ENCODE data around the gene CEP63.

CEP63 gene

DNA sequence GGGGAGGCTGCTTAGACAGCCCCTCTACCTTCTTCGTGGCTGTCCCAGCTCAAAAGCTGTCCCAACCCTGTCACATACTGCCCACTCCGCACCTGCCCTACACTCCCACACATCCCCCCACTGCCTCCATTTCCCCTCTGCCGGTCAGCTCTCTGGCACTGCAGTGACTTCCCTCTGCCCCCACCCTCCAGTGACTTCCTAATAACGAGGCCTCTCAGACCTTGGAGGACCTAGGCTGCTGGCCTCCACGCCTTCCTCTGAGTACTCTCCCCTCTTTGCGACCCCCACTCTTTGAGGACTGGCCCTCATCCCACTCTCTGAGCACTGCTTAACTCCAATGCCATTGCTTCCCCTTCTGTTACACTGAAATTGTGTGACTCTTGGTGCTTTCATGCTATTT lies 119.7 kb downstream of the CEP63 start:
- FAIRE-seq, result no peak
- no peak for DNase-seq (ENCODE audit: insufficient read length)

DNA sequence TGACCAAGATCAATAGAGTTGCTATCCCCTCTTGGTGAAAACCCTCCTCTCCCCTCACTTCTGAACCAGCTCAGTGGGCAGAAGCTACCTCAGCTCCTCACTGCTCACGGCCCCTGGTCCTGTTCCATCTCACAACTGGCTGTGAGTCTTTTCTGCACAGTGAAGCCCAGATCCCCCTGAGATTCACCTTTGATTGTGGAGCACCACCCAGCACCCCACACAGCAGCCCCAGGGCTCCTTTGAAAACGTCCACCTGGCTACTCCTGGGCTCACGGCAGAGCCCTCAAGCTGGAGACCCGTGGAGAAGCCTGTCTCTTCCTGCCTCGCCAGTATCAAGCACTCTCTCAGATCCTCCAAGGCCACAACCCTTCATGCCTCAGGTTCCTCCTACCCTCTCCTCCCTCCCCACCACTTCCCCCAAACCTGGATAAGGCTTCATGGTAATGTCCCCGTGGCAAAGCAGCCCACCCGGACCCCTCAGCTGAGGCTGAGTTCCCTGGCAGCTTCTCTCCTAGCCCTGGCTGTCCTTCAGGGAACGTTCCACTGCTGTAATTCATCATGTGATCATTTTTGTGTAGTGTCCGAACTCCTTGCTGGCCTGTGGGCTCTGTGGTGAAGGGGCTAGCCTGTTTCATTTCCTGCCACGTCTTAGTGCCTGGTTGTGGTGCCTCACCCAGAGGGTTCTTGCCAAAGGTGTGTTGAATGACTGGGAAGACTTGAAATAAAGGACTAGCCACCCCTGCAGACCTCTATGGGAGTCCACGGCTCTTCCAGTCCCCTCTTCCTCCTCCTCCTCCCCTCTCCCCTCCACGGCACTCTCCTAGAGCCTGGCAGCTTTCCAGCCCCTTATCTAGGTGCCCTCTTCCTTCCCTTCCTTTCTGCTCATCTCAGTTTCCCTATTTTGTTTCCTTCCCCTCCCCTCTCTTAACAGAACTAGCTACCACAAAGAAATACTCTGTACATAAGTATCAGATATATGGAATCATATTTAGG lies 120.5 kb downstream of the CEP63 start:
- FAIRE-seq, result no peak
- TF ChIP-seq POLR2A (IDR thresholded peaks at IDR 0.05; ENCODE audit: low read depth, low read length), result no peak
- TF ChIP-seq POLR2AphosphoS5 (IDR thresholded peaks at IDR 0.05; ENCODE audit: low read depth, low read length), result no peak
- no peak for TF ChIP-seq TAF1 (IDR thresholded peaks at IDR 0.05; ENCODE audit: borderline replicate concordance, low read depth, low read length)
- DNase-seq (ENCODE audit: insufficient read length), result no peak

More for the DNA sequence above, 119.7 kb downstream of the CEP63 start:
- no peak for TF ChIP-seq TAF1 (IDR thresholded peaks at IDR 0.05; ENCODE audit: borderline replicate concordance, low read depth, low read length)
- no peak for TF ChIP-seq POLR2AphosphoS5 (IDR thresholded peaks at IDR 0.05; ENCODE audit: low read depth, low read length)
- TF ChIP-seq POLR2A (IDR thresholded peaks at IDR 0.05; ENCODE audit: low read depth, low read length), result no peak

DNA sequence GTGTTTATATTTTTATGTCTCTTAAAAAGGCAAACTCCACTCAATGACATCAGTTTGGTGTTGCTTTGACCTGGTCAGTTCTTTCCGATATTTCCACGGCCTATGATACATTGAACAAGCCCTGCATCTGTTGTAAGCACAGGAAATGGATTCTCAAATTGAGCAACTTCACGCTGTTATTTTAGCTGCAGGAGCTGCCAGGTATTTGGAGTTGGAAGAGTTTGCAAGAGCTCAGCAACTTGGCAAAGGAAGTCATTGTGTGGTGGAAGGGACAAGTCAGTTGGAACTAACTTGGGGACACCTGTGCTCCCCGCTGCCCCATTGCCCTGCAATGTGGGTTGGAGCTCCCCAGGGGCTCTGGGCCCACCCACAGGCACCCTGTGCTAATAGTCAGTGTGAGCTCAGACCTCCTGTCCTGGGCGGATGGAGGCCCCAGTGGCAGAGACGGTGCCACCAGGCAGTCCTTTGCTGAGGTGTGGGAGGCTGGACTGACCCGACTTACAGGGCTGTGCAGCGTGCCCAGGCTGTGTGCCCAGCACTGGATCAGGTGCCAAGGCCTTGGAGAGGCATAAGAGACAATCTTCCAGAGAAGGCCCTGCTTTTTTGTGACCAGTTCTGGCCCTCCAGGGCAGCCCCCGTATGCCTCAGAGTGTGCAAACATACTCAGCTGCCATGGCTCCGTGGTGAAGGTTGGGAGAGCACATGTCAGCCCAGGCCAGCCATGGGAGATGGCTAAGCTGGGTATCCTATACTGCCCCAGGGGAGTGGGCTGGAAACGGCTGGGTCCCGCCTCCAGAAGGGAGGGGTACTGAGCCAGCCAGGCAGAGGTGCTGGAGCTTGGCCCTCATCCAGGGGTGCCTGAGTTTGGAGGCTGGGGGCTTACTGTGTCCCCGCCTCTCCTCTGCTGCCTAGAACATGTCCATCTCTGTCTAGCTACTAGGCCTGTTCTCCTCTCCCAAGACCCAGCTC lies 121.5 kb downstream of the CEP63 start:
- DNase-seq (ENCODE audit: insufficient read length) (no peak), FAIRE-seq (no peak)
- no peak for TF ChIP-seq POLR2A (IDR thresholded peaks at IDR 0.05; ENCODE audit: low read depth, low read length)
- TF ChIP-seq TAF1 (IDR thresholded peaks at IDR 0.05; ENCODE audit: borderline replicate concordance, low read depth, low read length), result no peak
- TF ChIP-seq POLR2AphosphoS5 (IDR thresholded peaks at IDR 0.05; ENCODE audit: low read depth, low read length), result no peak

DNA sequence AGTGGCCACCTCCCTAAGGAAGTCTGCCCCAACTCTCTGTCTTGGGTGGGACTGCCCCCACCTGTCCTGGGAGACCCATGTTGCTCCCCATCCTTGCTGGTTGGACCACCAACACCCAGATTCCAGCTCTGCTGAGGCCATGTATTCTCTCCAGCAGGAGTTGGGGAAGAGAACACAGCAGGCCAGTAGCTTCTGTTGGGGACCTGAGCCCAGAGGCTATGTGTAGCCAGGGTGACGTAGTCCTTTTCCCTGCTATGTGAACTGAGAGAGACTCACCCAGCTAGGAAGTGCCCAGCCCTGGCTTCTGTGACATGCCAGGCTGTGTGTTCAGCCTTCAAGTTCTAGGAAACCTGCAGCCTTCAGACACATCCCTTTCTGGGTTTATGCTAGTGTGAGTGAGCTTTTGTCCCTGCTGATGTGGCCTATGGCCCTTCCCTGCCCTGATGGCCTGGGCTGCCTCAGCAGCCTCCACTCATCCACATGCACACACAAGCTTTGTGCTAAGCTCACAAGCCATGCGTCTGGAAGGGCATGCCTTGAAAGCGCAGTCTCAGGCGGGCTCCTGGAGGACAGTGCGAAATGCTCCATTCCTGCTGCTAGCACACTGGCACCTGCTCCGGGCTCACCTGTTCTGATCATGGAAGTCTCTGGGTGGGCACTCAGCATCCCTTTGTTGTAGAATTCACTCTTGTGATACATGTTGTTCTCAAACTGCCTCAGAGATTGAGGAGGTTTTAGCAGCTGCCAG lies 122.3 kb downstream of the CEP63 start:
- TF ChIP-seq POLR2A (IDR thresholded peaks at IDR 0.05; ENCODE audit: low read depth, low read length) (no peak), TAF1 (IDR thresholded peaks at IDR 0.05; ENCODE audit: borderline replicate concordance, low read depth, low read length) (no peak), POLR2AphosphoS5 (IDR thresholded peaks at IDR 0.05; ENCODE audit: low read depth, low read length) (no peak)

DNA sequence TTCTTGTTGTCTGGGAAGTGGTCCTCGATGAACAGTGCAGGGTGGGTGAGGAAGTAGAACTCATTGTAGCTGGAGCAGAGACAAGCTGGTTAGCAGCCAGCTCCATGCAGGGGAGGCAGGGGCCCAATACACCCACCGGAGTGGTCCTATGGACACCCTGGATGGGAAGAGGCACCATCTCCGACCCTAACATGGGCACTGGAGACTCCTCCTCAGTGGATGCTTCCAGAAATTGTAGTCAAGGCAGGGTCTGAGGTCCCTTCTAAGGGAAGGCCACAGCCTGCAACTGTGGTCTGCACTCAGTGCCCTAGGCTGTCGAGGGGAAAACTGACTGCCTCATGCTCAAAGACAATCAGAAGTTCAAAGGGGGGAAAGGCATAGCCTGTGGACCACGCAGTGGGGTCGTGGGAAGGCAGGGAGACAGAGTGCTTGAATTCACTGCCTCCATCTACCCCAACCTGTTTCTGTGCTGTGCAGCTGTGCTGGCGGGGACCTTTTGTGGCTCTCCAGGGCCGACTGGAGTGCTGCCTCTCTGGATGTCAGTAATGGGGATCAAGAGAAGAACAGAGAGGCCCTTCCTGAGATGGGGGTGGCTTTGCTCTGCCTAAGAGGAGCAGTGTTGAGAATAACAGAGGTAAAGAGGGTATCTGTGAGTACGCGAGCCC lies 123.0 kb downstream of the CEP63 start:
- no peak for TF ChIP-seq POLR2AphosphoS5 (IDR thresholded peaks at IDR 0.05; ENCODE audit: low read depth, low read length)
- TF ChIP-seq TAF1 (IDR thresholded peaks at IDR 0.05; ENCODE audit: borderline replicate concordance, low read depth, low read length), result no peak
- no peak for TF ChIP-seq POLR2A (IDR thresholded peaks at IDR 0.05; ENCODE audit: low read depth, low read length)
- no peak for FAIRE-seq

More for the DNA sequence above, 122.3 kb downstream of the CEP63 start:
- DNase-seq (ENCODE audit: insufficient read length) (no peak), FAIRE-seq (no peak)

DNA sequence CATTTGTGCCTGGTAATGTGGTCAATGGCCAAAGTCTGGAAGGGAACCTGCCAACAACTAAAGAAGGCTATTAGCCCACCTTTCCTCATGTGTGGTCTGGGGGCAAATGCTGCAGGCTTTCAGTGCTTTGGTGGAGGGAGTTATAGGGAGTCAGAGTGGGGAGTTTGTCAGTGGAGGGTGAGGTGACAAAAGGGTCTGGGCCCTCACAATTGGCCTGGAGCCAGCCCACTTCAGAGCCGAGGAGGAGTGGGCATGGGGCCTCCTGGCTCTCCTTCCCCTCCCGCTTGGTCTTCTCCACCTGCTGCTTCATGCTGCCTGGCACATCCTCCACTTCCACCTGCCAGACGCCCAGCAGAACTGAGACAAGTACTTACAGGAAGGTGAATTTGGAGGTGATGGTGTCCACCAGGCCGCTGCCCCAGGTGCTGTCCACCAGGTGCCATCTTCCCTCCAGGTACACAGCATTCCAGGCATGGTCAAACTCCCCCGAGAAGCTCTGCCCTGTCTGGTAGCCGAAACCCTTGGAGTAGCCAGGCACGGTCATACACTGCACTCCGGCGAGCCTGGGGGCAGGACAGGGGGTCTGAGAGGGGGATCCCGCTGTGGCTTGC lies 124.1 kb downstream of the CEP63 start:
- DNase-seq (ENCODE audit: insufficient read length), result no peak
- no peak for FAIRE-seq
- TF ChIP-seq POLR2AphosphoS5 (IDR thresholded peaks at IDR 0.05; ENCODE audit: low read depth, low read length), result no peak
- no peak for TF ChIP-seq POLR2A (IDR thresholded peaks at IDR 0.05; ENCODE audit: low read depth, low read length)
- no peak for TF ChIP-seq TAF1 (IDR thresholded peaks at IDR 0.05; ENCODE audit: borderline replicate concordance, low read depth, low read length)

More for the DNA sequence above, 123.0 kb downstream of the CEP63 start:
- DNase-seq (ENCODE audit: insufficient read length), result no peak

DNA sequence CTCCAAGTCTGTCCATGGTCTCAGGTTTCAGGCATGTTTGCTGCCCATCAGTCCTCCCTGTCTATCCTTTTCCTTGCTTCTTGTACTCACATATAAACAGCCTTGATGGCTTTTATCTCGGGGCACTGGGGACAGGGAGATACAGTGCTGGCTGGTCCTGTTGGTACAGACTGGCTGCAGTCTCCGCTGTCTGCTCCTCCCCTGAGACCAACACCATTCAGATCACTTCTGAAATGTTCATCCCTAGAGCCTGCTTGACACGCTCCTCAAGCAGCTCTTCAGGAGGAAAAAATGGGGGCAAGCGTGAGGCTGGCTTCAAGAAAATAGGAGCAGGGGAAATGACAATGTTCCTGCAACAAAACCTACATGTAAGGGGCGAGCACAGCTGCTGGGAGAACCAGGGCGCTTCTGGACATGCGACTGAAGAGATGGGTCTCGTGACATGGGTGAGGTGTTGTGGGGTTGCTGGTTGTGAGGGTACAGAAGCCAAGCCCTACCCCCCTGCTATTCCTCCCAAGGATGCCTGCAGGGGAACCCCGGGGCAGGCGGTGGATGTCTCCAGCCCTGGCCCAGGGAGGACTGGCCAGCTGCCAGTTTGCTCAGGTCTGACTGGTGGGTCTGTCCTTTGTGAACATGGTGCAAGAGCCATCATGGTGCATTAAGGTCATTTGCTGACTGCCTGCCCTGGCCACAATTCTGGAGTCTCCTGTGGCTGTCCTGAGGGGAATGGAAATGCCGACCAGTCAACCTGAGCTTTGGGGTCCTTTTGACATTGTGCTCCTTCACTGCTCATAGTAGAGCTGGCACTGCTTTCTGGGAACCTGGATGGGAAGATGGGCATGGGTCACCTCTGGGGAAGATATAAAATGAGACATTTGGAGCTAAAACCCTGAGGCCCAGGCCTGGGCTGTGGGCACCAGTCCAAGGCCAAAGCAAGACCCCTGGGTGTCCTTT lies 124.9 kb downstream of the CEP63 start:
- no peak for TF ChIP-seq TAF1 (IDR thresholded peaks at IDR 0.05; ENCODE audit: borderline replicate concordance, low read depth, low read length)
- TF ChIP-seq POLR2AphosphoS5 (IDR thresholded peaks at IDR 0.05; ENCODE audit: low read depth, low read length), result no peak
- TF ChIP-seq POLR2A (IDR thresholded peaks at IDR 0.05; ENCODE audit: low read depth, low read length), result no peak
- FAIRE-seq (no peak), DNase-seq (ENCODE audit: insufficient read length) (no peak)

DNA sequence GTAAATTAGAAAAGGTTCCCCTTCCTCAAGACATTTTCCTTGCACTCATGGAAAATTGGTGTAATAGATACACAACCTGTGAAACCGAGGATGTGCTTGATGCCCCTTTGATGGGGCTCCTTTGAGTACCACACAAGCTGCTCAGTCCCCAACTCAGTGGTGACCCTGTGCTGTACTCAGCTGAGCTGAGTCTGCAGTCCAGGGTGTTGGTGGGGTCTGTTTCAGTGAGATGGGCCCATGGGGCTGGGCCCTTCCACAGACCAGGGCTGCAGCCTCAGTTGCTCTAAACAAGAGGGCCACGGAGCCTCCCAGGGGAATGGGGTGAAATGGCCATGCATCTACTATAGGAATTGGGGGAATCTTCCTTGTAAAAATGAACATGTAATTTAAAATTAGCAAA lies 125.7 kb downstream of the CEP63 start:
- FAIRE-seq, result no peak
- no peak for DNase-seq (ENCODE audit: insufficient read length)
- TF ChIP-seq TAF1 (IDR thresholded peaks at IDR 0.05; ENCODE audit: borderline replicate concordance, low read depth, low read length) (no peak), POLR2A (IDR thresholded peaks at IDR 0.05; ENCODE audit: low read depth, low read length) (no peak), POLR2AphosphoS5 (IDR thresholded peaks at IDR 0.05; ENCODE audit: low read depth, low read length) (no peak)

DNA sequence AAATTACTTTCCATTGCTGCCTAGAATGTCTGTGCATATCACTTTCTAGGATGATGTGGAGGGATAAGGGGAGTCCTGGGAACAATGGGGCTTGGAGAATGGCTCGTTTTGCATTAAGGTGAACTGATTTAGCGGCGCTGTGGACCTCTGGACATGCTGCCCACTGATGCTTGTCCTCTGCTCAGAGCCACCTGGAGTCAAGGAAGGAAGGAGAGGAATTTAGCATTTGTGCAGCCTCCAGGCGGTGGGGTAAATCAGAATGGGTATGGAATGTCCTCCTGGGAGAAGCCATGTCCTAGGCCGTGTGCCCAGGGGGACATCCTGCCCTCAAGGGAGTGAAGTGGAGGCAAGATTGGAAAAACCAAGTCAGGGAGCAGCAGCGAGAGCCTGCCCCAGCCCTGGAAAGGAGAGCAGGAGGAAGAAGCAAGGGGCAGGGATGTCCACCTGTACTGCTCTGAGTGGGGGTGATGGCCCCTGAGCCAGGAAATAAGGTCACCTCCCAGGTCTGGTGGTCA lies 127.2 kb downstream of the CEP63 start:
- DNase-seq (ENCODE audit: insufficient read length) (no peak), FAIRE-seq (no peak)
- TF ChIP-seq TAF1 (IDR thresholded peaks at IDR 0.05; ENCODE audit: borderline replicate concordance, low read depth, low read length), result no peak
- no peak for TF ChIP-seq POLR2AphosphoS5 (IDR thresholded peaks at IDR 0.05; ENCODE audit: low read depth, low read length)
- TF ChIP-seq POLR2A (IDR thresholded peaks at IDR 0.05; ENCODE audit: low read depth, low read length), result no peak

Measured in GM12892 (cell line).